SHP77 (cell line): ENCODE measurements around the gene DBR1.
"Not testable (repeated sequence)": the region's sequence is repeated elsewhere in the genome, so short reads cannot be mapped to it uniquely, and the experiment has no call there.

ENCODE experiments used
- DNase-seq, 2 experiments: peaks; one replicate each; lab custom pipeline; 2025; lab: John Stamatoyannopoulos, UW

The DBR1 gene

GRCh38 chr3:138186221-138186620 lies 11.5 kb upstream of the DBR1 start:
- peak; percentile 14 to 31 for DNase-seq

- DNase-seq, result no peak
Measured at GRCh38 chr3:138184994-138185393, 10.3 kb upstream of the DBR1 start.

- DNase-seq, result peak; percentile 14 to 50
Measured at GRCh38 chr3:138180375-138181029, 5.8 kb upstream of the DBR1 start.

GRCh38 chr3:138173769-138174420 lies 826 bp downstream of the DBR1 start:
- no peak for DNase-seq

- no peak for DNase-seq
Measured at GRCh38 chr3:138172625-138173024, 2.1 kb downstream of the DBR1 start.

- no peak for DNase-seq
Measured at GRCh38 chr3:138165061-138165460, 9.7 kb downstream of the DBR1 start.

GRCh38 chr3:138157743-138158142 lies 17.0 kb downstream of the DBR1 start:
- DNase-seq, result no peak

- DNase-seq, result no peak
Measured at GRCh38 chr3:138154534-138154933, 20.2 kb downstream of the DBR1 start.

GRCh38 chr3:138148503-138148902 lies 26.2 kb downstream of the DBR1 start:
- DNase-seq, result no peak

GRCh38 chr3:138142181-138142580 lies 32.5 kb downstream of the DBR1 start:
- not testable (repeated sequence) for DNase-seq

- DNase-seq, result no peak
Measured at GRCh38 chr3:138140940-138141339, 33.8 kb downstream of the DBR1 start.

GRCh38 chr3:138139691-138140090 lies 35.0 kb downstream of the DBR1 start:
- no peak for DNase-seq

- no peak for DNase-seq
Measured at GRCh38 chr3:138137861-138138260, 36.9 kb downstream of the DBR1 start.

GRCh38 chr3:138136201-138136600 lies 38.5 kb downstream of the DBR1 start:
- DNase-seq, result no peak

GRCh38 chr3:138135833-138136194 lies 38.9 kb downstream of the DBR1 start:
- DNase-seq, result no peak

GRCh38 chr3:138135146-138135832 lies 39.4 kb downstream of the DBR1 start:
- no peak for DNase-seq

- DNase-seq, result no peak
Measured at GRCh38 chr3:138132239-138132638, 42.5 kb downstream of the DBR1 start, which contains the start of gene A4GNT. A4GNT (minus strand) TSS chr3:138132390; CDS start chr3:138131256, 1,134 bp downstream.

- DNase-seq, result no peak
Measured at GRCh38 chr3:138127636-138128365, 46.9 kb downstream of the DBR1 start.

GRCh38 chr3:138125548-138126221 lies 49.0 kb downstream of the DBR1 start:
- DNase-seq, result no peak

GRCh38 chr3:138124706-138125355 lies 49.9 kb downstream of the DBR1 start:
- DNase-seq, result peak in 1 of 2 experiments; percentile 68

- DNase-seq, result no peak
Measured at GRCh38 chr3:138124188-138124587, 50.5 kb downstream of the DBR1 start.
